GM23338 (cell line): ENCODE measurements around the gene CDKN2AIP. TPM values are rescaled to one million over a fixed set of nuclear protein-coding genes. Genes with fewer than 3 reads are reported as not detected.

Experiments
- ATAC-seq: fragments of 200-7000 bp; cut with Tn5 transposase; 3 replicates; pipeline ENCODE4 v1.9.1; 2020
- DNase-seq: peaks from one replicate; pipeline ENCODE4 v3.0.0-alpha.2; 2015; ENCODE audit warnings: low spot score
- H2AFZ ChIP-seq: fragments of 200-600 bp; sonication (generic); 2 replicates; pipeline ENCODE4 v1.8.0; 2016; ENCODE audit warnings: antibody characterized with exemption, mild to moderate bottlenecking, moderate library complexity
- H3F3A ChIP-seq: fragments of 200-600 bp; sonication (generic); replicated peaks from 2 replicates; pipeline ENCODE4 v1.8.0; 2017; ENCODE audit warnings: antibody characterized with exemption, mixed run types, low read depth
- H3K27ac ChIP-seq: fragments of 200-600 bp; sonication (generic); 2 replicates; pipeline ENCODE4 v1.6.1; 2016; ENCODE audit warnings: low read depth
- H3K27me3 ChIP-seq: fragments of 200-600 bp; sonication (generic); 2 replicates; pipeline ENCODE4 v1.8.0; 2016; ENCODE audit warnings: mild to moderate bottlenecking, mixed run types, moderate library complexity; ENCODE audit not compliant: insufficient read depth
- H3K36me3 ChIP-seq: fragments of 200-600 bp; sonication (generic); 2 replicates; pipeline ENCODE4 v1.8.0; 2016; ENCODE audit warnings: mild to moderate bottlenecking; ENCODE audit not compliant: insufficient read depth
- H3K4me1 ChIP-seq: fragments of 200-600 bp; sonication (generic); 2 replicates; pipeline ENCODE4 v1.8.0; 2016; ENCODE audit warnings: mild to moderate bottlenecking, moderate library complexity; ENCODE audit not compliant: insufficient read depth
- H3K4me2 ChIP-seq: fragments of 200-600 bp; sonication (generic); 2 replicates; pipeline ENCODE4 v1.7.1; 2017; ENCODE audit warnings: mixed run types
- H3K4me3 ChIP-seq: fragments of 200-600 bp; sonication (generic); 2 replicates; pipeline ENCODE4 v1.6.1; 2016; ENCODE audit warnings: mixed run types
- H3K79me2 ChIP-seq: fragments of 200-600 bp; sonication (generic); replicated peaks from 2 replicates; pipeline ENCODE4 v1.8.0; 2017; ENCODE audit warnings: mild to moderate bottlenecking; ENCODE audit not compliant: insufficient read depth
- H3K9me2 ChIP-seq: fragments of 200-600 bp; sonication (generic); 2 replicates; pipeline ENCODE4 v1.8.0; 2017; ENCODE audit not compliant: insufficient read depth
- H4K20me1 ChIP-seq: fragments of 200-600 bp; sonication (generic); replicated peaks from 2 replicates; pipeline ENCODE4 v1.8.0; 2017; ENCODE audit warnings: mild to moderate bottlenecking; ENCODE audit not compliant: insufficient read depth
- H3K27ac Mint-ChIP-seq: 2 replicates; pipeline ENCODE4 v1.8.0; 2020; ENCODE audit warnings: inconsistent platforms, mild to moderate bottlenecking, moderate library complexity, mixed read lengths
- H3K27me3 Mint-ChIP-seq: 3 replicates; pipeline ENCODE4 v1.8.0; 2022; ENCODE audit warnings: low read depth, mild to moderate bottlenecking, moderate library complexity, mixed read lengths, inconsistent platforms; ENCODE audit not compliant: insufficient read depth, poor library complexity
- H3K36me3 Mint-ChIP-seq: 3 replicates; pipeline ENCODE4 v1.8.0; 2021; ENCODE audit warnings: low read depth, mild to moderate bottlenecking, inconsistent platforms, moderate library complexity, mixed read lengths
- H3K4me1 Mint-ChIP-seq: 3 replicates; pipeline ENCODE4 v1.8.0; 2020; ENCODE audit warnings: mild to moderate bottlenecking, inconsistent platforms, mixed read lengths
- H3K4me3 Mint-ChIP-seq: 3 replicates; pipeline ENCODE4 v1.8.0; 2021; ENCODE audit warnings: moderate library complexity, mild to moderate bottlenecking, inconsistent platforms, mixed read lengths
- H3K9me3 Mint-ChIP-seq: 3 replicates; pipeline ENCODE4 v1.8.0; 2020; ENCODE audit warnings: moderate library complexity, mild to moderate bottlenecking, inconsistent platforms, mixed read lengths
- CTCF ChIP-seq, 2 experiments: fragments of 200-600 bp in 1 of 2; sonication (generic) in 1 of 2; conservative IDR thresholded peaks; 2 replicates each; pipeline versions ENCODE4 v1.5.1 to v1.6.1; 2016 to 2017; ENCODE audit warnings: antibody characterized with exemption in 2 of 2, low read depth in 2 of 2, mild to moderate bottlenecking in 2 of 2, moderate library complexity in 1 of 2
- ETS1 ChIP-seq: IDR thresholded peaks from 2 replicates; pipeline ENCODE4 v1.6.1; 2016; ENCODE audit warnings: antibody characterized with exemption
- EZH2 ChIP-seq: fragments of 200-600 bp; sonication (generic); IDR thresholded peaks from one replicate; pipeline ENCODE4 v1.8.0; 2017; ENCODE audit warnings: antibody characterized with exemption, mild to moderate bottlenecking, low read depth; ENCODE audit not compliant: unreplicated experiment
- EZH2phosphoT487 ChIP-seq: fragments of 200-600 bp; sonication (generic); IDR thresholded peaks from one replicate; pipeline ENCODE4 v1.8.1; 2018; ENCODE audit warnings: antibody characterized with exemption; ENCODE audit not compliant: unreplicated experiment
- JUNB ChIP-seq: IDR thresholded peaks from one replicate; pipeline ENCODE4 v1.6.1; 2016; ENCODE audit warnings: antibody characterized with exemption; ENCODE audit not compliant: unreplicated experiment
- POLR2AphosphoS5 ChIP-seq: IDR thresholded peaks from 2 replicates; pipeline ENCODE4 v1.6.1; 2016; ENCODE audit warnings: antibody characterized with exemption, low read depth
- REST ChIP-seq: IDR thresholded peaks from one replicate; pipeline ENCODE4 v1.6.1; 2018; ENCODE audit warnings: antibody characterized with exemption; ENCODE audit not compliant: unreplicated experiment
- STAT1 ChIP-seq: IDR thresholded peaks from one replicate; pipeline ENCODE4 v1.6.1; 2016; ENCODE audit warnings: antibody characterized with exemption; ENCODE audit not compliant: unreplicated experiment
- ZNF114 ChIP-seq: fragments of 250-450 bp; sonication (Bioruptor Pico); IDR thresholded peaks from 2 replicates; pipeline ENCODE4 v1.5.0; 2020; ENCODE audit warnings: mild to moderate bottlenecking, moderate library complexity
- ZNF331 ChIP-seq: fragments of 250-450 bp; sonication (Bioruptor Pico); IDR thresholded peaks from 2 replicates; pipeline ENCODE4 v1.5.0; 2020; ENCODE audit warnings: low read depth, mild to moderate bottlenecking, moderate library complexity
- ZNF462 ChIP-seq: fragments of 250-450 bp; sonication (Bioruptor Pico); IDR thresholded peaks from 2 replicates; pipeline ENCODE4 v1.5.0; 2020; ENCODE audit warnings: mild to moderate bottlenecking, moderate library complexity
- polyA plus RNA-seq: library from polyadenylated mRNA; unstranded; fragments of >200 nt; fragmentation: Nextera tagmentation; extraction: Ambion mirVana; gene quantifications from 2 replicates; pipeline ENCODE4 v1.2.1, GENCODE V29; 2016
- total RNA-seq: library from RNA; depleted of rRNA; stranded (reverse); fragments of >200 nt; shearing (Covaris generic); gene quantifications from 2 replicates; pipeline ENCODE4 v1.2.3, GENCODE V29; 2014

Gene CDKN2AIP
- total and polyA plus RNA-seq, 2 experiments from 2014 or later: 15.2 to 27.2 TPM

- TF ChIP-seq ETS1 (no peak), REST (no peak), JUNB (no peak), CTCF (conservative IDR thresholded peaks at IDR 0.05; ENCODE audit: low read depth in 2 of 2) (no peak), EZH2phosphoT487 (no peak), EZH2 (no peak), STAT1 (no peak), ZNF331 (CRISPR knock-in tag) (no peak), POLR2AphosphoS5 (no peak)
These were observed 35.0 kb upstream of the CDKN2AIP start (continued) for GRCh38 chr4:183409483-183409882.

GRCh38 chr4:183409934-183410333 is 34.5 kb upstream of the CDKN2AIP start:
- Mint-ChIP-seq H3K4me3 (no peak overlapping the region), H3K27me3 (peaks cover 1% of the 10 kb centered on the region), H3K36me3 (no peaks in the 10 kb centered on the region; the same call in 2 of the 3 replicates), H3K9me3 (no peaks in the 10 kb centered on the region), H3K27ac (no peak overlapping the region), H3K4me1 (peaks cover 11% of the 10 kb centered on the region)
- ATAC-seq (no peak), DNase-seq (no peak)
- no peak overlapping the region for H2AFZ ChIP-seq
- H4K20me1 ChIP-seq: no peaks in the 10 kb centered on the region
- no peaks in the 10 kb centered on the region for H3K9me2 ChIP-seq
- H3K4me1 ChIP-seq: no peaks in the 10 kb centered on the region
- H3F3A ChIP-seq: no peaks in the 10 kb centered on the region
- H3K27ac ChIP-seq: no peak overlapping the region
- no peaks in the 10 kb centered on the region for H3K79me2 ChIP-seq
- no peak overlapping the region for H3K4me2 ChIP-seq
- H3K4me3 ChIP-seq: no peak overlapping the region
- H3K27me3 ChIP-seq: no peaks in the 10 kb centered on the region
- H3K36me3 ChIP-seq: no peaks in the 10 kb centered on the region
- no peak for TF ChIP-seq ZNF331 (CRISPR knock-in tag)
- TF ChIP-seq ZNF462: no peak
- TF ChIP-seq POLR2AphosphoS5: no peak
- TF ChIP-seq STAT1: no peak
- no peak for TF ChIP-seq EZH2
- TF ChIP-seq EZH2phosphoT487: no peak
- no peak for TF ChIP-seq ZNF114 (CRISPR knock-in tag)
- TF ChIP-seq ETS1: no peak
